ENCODE measurements around the gene CCNY.

CCNY gene

DNA sequence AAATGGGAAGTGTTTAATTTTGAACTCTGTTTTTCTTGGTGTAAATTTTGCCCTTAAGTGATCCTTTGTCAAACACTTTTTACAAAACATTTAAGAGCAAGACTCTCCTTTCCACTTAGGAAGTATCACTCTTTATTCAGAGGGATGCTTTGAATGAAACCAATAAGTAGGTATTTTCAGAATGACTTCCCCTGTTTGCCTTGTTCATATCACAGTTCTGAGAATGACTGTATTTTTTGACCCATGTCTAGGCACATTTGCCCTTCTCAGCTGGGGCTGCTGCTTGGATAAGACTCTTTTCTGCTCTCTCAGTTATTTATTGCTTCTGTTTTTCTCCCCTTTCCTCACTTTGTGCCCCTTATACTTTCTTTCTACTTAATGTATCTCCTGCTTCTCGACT is 98.2 kb downstream of the CCNY start:
- DNase-seq, result no peak

DNA sequence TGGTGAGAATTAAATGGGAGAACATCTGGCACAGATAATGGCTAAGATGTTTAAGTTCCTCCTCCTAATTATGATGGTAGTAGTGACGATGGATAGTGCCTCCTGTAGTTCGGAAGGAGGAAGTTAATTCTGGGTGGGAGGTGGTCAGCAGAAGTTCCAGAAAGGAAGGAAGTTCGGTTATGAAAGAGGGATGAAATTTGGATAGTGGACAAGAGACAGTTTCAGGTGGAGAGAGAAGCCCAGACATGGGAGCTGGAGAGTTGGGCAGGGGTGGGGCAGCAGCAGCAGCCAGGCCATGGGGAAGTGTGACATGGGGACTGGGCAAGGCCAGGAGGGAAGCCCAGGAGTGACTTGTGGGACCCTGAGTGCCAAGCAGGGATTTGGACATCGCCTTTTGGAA is 99.5 kb downstream of the CCNY start:
- no peak for DNase-seq

DNA sequence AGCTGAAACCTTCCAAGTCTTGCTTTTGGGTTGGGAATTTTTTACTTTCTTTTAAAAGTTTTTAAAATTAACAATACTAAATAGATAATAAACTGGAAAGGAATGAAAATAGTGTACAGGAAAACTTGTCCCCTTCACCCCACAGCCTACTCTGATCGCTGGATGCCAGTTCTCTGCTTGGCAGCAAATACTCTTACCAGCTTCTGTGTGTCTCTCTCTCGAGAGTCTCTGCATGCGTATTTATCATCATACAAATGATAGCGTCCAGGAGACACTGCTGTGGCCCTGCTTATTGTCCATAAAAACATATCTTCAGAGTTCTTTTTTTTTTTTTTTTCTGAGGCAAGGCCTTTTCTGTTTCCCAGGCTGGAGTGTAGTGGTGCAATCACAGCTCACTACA is 101.5 kb downstream of the CCNY start:
- DNase-seq, result no peak

DNA sequence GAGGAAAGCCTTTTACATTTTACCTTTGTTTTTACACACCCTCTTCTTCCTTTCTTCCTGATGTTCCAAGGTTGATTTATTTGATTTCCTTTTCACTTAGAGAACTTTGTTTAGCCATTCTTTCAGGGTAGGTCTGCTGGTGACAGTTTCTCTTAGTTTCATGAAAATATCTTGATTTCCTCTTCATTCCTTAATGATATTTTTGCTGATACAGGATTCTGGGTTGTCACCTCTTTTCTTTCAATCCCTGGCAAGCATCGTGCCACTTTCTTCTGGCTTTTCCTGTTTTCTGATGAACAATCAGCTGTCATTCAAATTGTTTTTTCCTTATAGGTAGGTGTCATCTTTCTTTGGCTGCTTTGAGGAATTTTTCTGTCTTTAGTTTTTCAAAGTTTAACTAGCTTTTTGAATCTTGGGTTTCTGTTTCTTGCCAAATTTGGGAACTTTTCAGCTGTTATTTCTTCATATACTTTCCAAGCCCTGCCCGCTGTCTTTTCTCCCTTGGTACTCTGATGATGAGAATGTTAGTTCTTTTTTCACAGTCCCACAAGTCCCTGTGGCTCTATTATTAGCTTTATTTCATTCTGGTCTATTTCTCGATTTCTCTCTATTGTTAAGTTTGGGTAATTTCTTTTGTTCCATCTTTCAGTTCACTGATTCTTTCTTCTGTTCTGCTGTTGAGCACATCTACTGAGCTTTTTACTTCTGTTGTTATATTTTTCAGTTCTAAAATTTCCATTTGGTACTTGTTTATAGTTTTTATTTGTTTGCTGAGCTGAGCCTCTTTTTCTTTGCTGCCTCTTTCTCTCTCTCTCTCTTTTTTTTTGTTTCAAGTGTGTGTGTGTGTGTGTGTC is 102.6 kb downstream of the CCNY start:
- no peak for DNase-seq

DNA sequence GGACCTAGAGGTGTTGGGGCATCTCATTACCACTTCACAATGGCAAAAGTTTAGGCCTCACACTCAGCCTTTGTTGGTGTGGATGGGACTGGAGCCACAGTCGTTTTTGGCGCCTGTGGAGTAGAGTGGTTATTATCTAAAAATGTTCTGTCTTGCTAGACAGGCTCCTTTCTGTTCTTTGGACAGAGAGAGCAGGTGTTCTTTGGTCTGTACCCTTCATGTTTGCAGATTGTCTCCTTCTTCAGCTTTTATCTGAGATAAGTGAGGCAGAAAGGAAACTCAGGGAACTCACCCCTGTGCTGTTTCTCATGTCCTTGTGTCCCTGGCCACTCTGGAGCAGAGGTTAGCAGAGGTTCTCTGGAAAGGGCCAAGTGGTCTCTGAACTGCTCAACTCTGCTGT is 103.7 kb downstream of the CCNY start:
- no peak for DNase-seq

DNA sequence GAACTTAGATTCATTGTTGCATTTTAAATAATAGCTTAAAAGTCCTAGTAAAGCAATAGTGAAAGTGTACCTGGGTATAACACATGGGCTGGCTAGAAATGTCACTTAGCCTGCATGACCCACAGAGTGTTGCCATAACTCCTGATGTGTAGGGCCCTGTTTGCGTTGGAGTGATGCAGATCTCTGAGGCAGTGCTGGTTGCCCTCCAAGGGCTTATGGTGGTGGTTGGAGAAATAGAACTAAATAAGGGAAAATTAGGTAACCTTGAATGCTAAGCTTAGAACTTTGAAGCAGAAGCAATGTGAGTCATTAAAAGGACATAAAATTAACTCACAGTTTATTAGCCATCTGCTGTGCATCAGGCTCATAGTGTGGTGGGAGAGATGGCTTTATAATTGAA is 105.7 kb downstream of the CCNY start:
- DNase-seq, result peak; percentile 61

DNA sequence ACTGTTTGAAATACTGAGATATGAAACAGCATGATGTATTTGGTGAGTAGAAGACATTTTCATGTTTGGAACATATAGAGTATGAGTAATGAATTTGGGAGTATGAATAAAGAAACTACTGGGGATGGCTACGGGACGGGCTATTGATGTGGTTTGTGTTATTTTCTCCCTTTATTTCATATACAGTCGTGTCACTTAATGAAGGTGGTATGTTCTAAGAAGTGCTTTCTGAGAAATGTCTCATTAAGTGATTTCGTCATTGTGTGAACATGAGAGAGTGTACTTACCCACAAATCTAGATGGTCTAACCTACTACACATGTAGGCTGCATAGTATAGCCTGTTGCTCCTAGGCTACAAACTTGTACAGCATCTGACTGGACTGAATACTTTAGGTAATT is 106.3 kb downstream of the CCNY start:
- no peak for DNase-seq

DNA sequence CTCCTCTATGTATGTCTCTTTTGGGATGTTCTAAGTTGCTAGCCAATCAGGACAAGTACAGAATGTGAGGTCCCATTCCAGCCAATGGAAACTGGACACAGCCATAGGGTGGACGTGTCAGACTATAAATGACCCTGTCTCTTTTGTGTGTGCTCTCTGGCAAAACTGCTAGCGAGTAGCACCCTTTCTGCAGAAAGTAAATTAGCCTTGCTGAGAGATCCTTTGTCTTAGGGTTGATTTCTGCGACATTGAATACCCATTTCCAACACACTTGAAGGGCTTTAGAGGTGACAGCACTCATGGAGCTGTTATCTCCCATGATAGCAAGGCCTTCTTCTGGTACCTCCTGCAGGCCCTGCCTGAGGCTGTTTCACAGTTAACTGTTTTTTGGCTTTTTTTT is 107.5 kb downstream of the CCNY start:
- DNase-seq, result no peak

DNA sequence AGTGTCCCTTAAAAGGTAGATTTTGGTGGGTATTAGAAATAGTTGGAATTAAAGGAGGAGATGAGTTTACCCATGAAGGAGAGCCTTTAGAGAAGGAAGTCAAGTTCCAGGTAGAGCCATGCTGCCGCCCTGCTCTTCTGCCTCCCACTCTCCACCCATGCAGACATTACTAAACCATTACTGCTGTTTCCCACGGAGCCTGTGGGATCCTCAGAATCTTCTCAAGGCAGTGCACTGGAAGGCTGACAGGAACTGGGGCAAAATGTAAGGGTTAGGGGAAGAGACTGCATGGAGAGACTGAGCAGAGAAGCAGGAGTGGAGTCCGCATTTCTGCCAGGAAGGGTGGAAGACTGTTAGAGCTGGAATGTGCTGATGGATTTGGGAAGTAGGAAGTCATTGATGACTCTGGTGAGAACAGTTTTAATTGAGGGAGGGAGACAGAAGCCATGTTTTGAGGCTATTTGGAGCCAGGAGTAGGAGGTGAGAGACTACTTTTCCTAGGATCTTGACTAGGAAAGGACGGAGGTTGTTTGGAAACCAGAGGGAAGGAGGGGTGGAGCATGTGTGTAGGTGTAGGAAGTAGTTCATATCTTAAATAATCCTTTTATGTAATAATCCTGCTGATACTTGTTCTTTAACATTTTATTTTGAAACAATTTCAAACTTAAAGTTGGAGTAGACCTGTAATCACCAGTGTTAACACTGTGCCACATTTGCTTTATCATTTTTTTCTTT is 109.0 kb downstream of the CCNY start:
- no peak for DNase-seq

DNA sequence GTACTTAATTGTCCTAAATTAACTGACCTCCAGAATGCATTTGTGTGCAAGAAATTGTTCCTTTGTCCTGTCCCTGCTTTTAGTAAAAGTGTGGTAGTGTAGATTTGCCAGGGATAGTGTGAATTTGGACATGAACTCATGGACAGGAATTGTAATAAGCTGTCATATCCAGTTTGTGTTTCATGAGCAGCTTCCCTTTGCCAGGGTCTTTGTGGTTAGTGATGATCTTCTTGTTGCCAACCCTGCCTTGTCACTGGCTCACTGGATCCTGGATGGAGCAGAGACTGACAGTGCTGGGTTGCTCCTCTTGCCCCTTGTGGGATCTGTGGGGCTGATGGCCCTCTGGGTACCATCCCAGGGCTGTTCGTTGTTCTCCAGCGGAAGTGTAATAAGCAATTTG is 110.1 kb downstream of the CCNY start:
- DNase-seq, result no peak

DNA sequence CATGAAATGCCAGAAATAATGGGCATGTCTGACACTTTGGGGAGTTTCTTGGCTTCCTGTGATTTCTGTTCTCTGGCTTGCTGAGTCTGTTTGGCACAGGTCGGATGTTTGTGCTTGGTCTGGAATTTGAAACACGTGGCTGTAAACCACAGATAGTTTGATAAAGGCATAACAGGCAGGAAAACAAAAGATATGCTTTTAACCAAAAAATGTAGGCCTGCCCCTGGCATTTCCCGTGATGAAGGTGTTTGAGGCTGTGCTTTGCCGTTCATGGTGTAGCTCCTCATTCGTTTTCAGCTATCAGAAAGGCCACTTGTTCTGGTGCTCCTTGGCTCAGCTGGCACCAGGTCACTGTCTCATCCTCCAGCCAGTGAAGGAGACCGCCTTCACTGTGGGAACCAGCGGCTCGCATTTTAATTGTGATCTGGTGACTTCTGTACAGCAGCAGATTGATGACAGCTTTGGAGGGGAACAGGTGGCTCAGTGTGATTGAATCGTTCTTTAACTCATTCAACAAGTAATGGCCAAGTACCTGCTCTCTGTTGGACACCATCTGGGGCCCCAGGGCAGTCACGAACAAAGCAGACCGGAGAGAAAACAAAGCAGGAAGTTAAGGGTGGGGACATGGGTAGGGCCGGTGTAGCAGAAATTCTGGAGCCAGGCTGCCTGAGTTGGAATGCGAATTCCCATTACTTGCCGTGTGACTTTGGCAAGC is 111.5 kb downstream of the CCNY start:
- peak; percentile 11 for DNase-seq

DNA sequence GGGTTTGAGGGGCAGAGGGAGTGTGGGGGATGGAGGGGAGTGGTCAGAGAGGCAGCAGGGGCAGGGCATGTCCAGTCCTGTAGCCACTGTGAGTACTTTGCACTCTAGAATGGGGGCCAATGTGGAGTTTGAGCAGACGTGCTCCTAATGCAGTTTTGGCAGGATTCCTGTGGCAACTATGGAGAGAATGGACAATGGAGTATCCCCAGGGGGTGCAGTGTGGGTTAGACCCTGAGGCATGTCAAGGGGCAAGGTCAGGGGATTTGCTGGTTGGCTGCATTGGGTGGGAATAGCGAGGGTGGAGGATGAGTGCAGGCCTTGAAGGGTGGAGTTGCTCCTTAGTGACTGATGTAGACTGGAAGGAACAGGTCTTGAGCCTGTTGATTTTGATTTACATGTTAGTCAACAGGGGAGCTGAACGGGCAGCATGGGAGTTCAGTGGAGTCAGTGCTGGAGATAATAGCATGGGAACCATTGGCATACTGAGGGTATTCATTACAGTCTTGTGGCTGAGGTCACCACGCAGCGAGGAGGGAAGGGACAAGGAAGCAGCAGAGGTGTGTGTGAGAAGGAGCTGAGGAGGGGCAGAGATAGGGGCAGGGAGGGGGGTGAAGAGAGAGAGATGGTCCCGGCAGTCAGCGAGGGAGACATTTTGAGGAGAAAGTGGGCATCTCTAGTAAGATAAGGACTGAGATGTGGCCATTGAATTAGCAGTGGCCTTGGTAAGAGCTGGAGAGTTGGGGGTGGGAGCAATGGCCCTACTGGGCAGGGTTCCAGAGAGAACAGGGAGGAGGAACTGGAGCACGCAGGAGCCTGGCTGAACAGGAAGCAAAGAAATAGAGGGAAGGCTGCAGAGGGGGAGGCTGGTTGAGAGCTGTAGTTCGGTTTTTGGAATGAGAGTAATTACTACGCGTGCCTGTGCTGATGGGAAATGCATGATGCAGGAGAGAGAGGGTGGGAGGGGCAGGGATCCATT is 112.7 kb downstream of the CCNY start:
- no peak for DNase-seq

DNA sequence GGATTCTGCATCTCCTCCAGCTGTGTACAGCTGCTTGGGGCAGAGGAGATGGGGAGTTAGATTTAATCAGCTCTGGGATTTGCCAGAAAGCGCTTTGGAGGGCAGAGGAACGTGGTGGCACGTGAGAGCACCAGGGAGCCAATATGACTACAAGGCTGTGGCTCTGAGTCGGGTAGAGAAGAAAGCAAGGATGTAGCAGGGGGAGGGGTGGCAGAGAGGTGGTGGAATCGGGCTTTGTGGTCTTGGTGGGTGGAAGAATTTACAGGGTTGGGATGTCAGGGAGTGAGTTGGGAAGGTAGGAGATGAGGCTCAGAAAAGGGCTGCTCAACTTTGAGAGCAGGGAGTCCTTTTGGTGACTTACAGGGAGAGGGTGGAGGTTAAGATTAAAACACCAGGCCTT is 113.6 kb downstream of the CCNY start:
- DNase-seq, result no peak

DNA sequence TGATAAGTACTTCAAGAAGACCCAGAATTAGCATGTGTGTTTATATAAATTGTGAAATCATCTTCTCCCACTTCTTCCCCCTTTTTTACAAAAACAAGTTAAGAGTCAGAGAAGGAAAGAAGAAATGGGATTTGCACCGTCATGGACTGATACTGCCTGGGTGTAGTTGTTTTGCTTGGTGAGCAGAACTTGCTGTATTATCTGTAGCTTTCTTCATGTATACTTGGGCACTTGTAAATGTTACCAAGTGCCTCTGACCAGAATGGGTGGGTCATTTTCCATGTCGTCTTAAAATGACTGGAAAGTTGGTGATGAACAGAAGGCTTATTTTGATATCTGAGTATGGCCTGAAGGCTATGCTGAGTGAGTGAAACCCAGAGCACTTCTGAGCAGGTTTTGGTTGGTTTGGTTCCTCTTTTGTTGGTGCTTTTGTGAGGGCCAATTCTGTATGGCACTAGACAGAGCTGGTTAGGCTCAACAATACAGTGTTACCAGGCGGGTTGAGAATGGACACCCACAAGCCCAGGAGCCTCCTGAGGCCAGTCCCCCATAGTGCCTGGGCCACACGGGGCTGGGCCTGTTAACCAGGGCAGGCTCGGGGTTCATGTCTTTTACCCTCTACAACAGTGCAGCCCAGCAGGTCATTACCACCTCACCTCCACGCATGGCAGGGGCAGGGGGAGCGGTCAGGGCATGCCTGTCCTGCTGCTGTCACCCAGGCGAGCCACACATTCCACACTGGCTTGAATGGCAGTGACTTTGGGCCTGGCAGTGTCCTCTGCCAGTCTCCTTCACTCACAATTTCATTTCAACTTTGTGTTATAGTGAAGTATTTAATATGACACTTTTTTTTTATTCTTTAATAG is 115.1 kb downstream of the CCNY start:
- DNase-seq, result no peak

DNA sequence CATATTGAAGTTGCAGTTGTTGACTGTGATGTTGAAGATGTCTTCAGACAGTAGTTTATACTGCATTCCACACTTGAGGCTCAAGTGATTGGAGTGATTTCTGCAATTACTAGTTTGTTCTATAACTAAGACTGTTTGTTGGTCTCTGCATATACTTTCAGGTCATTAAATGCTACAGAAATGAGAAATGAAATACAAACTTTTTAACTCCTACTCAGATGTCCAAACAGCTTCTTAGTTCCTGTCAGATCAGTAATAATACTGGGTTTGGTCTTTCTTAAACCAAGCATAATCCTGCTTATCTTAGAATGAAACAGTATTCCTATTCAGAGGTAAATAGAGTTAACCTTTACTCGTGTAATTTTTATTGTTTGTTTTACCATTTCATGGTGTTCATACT is 115.9 kb downstream of the CCNY start:
- DNase-seq, result no peak

DNA sequence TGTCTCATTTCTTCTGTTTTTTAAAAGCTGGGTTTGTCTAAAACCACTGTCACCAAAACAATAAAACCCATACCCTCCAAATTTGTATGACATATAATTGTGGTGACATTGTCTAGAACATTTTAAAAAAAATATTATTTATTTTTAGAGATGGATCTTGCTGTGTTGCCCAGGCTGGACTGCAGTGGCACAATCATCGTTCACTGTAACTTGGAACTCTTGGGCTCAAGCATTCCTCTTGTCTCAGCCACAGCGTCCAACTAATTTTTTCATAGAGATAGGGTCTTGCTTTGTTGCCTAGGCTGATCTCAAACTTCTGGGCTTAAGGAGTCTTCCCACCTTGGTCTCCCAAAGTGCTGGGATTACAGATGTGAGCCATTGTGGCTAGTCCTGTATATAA is 116.5 kb downstream of the CCNY start:
- no peak for DNase-seq

DNA sequence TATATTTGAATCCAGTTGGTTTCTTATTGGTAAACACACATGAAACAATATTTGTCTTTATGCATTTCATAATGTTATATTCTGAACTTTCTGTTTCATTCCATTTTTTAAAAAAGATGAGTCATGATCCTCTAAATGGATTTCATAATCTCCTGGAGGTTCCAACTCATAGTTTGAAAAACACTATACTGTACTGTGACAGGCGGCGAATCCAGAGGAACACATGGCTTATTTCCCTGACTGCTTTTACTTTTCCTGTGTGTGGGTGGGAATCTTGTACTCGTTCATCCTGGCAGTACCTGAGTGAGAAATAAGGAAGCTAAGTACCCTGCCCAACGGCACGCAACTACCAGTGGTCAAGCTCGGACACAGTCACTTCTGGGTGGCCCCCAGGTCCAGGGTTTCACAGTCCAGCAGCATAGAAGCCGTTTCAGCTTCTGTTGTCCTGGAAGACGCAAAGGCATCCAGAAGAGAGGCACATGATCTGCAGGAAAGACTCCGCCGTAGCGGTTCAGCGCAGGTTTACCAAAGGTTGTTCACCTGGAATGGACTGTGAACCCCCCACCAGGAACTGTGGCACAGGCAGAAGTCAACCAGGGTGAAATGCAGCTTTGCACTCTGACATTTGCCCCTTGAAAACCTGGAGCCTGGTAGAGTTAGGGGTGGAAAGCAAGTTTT is 117.7 kb downstream of the CCNY start:
- no peak for DNase-seq

DNA sequence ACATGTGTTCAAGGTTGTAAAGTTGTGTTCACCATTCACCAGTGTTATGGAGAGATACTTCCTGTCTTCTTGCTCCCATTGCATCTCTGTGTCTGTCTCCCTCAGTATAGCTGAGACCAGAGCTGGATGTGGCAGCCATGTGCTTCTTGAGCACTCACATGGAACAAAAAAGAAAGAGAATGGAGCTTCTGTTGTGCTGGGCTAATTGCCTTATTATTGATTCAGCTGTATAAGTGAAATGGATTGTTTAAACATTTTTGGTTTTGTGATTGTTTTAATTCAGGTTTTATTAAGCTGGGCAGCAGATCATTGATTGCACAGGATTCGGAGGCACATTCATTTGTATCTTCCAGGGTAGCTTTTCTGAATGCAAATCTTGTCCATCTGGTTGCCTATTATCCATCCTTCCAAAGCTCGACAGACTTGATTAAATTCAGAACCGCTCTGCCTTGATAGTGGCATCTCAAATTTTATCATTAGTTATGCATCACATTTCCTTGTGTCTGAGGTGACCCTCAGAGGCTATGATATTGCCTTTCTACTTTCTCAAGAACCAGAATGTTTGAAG is 119.9 kb downstream of the CCNY start:
- no peak for DNase-seq

DNA sequence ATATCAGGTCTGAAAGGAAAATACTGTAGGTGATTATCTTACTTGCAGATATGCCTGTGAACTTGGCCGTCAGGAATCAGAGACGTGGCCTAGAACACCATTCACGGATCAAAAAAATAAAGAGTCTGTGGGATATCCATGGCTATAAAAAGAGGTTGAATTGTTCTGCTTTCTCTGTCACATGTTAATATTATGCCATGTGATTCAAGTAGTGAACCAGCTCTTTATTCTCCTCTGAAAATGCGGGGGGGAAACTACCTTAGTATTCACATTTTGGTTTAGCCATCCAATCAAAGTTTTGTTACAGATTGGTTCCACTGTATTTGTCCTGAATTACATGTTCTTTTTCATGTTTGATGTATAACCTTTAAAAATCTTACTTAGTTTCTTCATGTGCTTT is 120.5 kb downstream of the CCNY start:
- no peak for DNase-seq
